KMS-11 (cell line): ENCODE data around the gene DBNDD1.

Source experiments
- H2AFZ ChIP-seq: fragments of 200-600 bp; sonication (generic); 2 replicates; pipeline ENCODE4 v1.6.1; 2016; ENCODE audit warnings: antibody characterized with exemption, mixed run types, low read depth
- H3K27ac ChIP-seq: fragments of 200-600 bp; sonication (generic); 2 replicates; pipeline ENCODE4 v1.6.1; 2016; ENCODE audit warnings: mild to moderate bottlenecking, mixed run types
- H3K27me3 ChIP-seq: fragments of 200-600 bp; sonication (generic); 2 replicates; pipeline ENCODE4 v1.6.1; 2017; ENCODE audit warnings: mild to moderate bottlenecking, low read depth, mixed run types, moderate library complexity; ENCODE audit not compliant: insufficient read depth
- H3K36me3 ChIP-seq: fragments of 200-600 bp; sonication (generic); 2 replicates; pipeline ENCODE4 v1.6.1; 2017; ENCODE audit warnings: mild to moderate bottlenecking, mixed run types; ENCODE audit not compliant: insufficient read depth
- H3K4me1 ChIP-seq: fragments of 200-600 bp; sonication (generic); 2 replicates; pipeline ENCODE4 v1.6.1; 2016; ENCODE audit warnings: mild to moderate bottlenecking, low read depth, mixed run types; ENCODE audit not compliant: poor library complexity, severe bottlenecking
- H3K4me2 ChIP-seq: fragments of 200-600 bp; sonication (generic); 2 replicates; pipeline ENCODE4 v1.7.0; 2016; ENCODE audit warnings: mild to moderate bottlenecking, mixed run types
- H3K4me3 ChIP-seq: fragments of 200-600 bp; sonication (generic); IDR thresholded peaks from 2 replicates; pipeline ENCODE4 v1.6.1; 2017; ENCODE audit warnings: low read depth, low read length, mixed read lengths; ENCODE audit not compliant: insufficient read depth
- H3K79me2 ChIP-seq: fragments of 200-600 bp; sonication (generic); 2 replicates; pipeline ENCODE4 v1.6.1; 2016; ENCODE audit warnings: low read depth, mixed run types; ENCODE audit not compliant: insufficient read depth
- H3K9ac ChIP-seq: fragments of 200-600 bp; sonication (generic); 2 replicates; pipeline ENCODE4 v1.6.1; 2016; ENCODE audit warnings: mild to moderate bottlenecking, mixed run types
- H4K20me1 ChIP-seq: fragments of 200-600 bp; sonication (generic); 2 replicates; pipeline ENCODE4 v1.6.1; 2016; ENCODE audit warnings: mild to moderate bottlenecking, mixed run types; ENCODE audit not compliant: insufficient read depth
- TF ChIP-seq, protein P1 (sequence below): fragments of 200-600 bp; sonication (generic); conservative IDR thresholded peaks from 2 replicates; pipeline ENCODE4 v1.6.1; 2017; ENCODE audit warnings: low read depth, mild to moderate bottlenecking, antibody characterized with exemption, low read length, moderate library complexity, mixed read lengths

Gene DBNDD1

GRCh38 chr16:89982318-89982717 lies 36.9 kb downstream of the DBNDD1 start:
- Histone ChIP-seq H4K20me1 (no peaks in the 10 kb centered on the region), H2AFZ (no peak overlapping the region), H3K4me1 (no peaks in the 10 kb centered on the region), H3K4me3 (no peak overlapping the region), H3K27me3 (no peaks in the 10 kb centered on the region), H3K9ac (no peak overlapping the region), H3K27ac (no peak overlapping the region), H3K4me2 (no peak overlapping the region), H3K79me2 (peaks cover 5% of the 10 kb centered on the region), H3K36me3 (peaks cover 9% of the 10 kb centered on the region; the same call in 1 of the 2 replicates)
- TF ChIP-seq, protein P1, sequence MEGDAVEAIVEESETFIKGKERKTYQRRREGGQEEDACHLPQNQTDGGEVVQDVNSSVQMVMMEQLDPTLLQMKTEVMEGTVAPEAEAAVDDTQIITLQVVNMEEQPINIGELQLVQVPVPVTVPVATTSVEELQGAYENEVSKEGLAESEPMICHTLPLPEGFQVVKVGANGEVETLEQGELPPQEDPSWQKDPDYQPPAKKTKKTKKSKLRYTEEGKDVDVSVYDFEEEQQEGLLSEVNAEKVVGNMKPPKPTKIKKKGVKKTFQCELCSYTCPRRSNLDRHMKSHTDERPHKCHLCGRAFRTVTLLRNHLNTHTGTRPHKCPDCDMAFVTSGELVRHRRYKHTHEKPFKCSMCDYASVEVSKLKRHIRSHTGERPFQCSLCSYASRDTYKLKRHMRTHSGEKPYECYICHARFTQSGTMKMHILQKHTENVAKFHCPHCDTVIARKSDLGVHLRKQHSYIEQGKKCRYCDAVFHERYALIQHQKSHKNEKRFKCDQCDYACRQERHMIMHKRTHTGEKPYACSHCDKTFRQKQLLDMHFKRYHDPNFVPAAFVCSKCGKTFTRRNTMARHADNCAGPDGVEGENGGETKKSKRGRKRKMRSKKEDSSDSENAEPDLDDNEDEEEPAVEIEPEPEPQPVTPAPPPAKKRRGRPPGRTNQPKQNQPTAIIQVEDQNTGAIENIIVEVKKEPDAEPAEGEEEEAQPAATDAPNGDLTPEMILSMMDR, result no peak

DNA sequence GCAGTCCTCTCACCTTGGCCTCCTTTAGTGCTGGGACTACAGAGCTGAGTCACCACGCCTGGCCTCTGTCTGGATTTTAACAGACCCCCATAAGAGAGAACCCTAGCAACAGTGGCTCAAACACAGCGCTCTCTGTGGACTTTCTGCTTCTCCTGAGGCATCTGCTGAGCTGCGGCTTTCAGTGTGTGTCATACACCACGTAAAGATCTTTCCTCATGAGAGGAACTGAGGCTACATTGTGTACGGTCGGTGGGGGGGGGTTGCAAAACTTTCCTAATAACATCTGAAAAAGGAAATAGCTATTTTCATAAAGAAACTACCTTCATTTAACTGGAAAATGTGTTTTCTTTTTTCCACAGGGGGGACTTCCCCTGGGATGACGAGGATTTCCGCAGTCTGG lies 37.8 kb downstream of the DBNDD1 start:
- no peaks in the 10 kb centered on the region for H4K20me1 ChIP-seq
- no peak overlapping the region for H2AFZ ChIP-seq
- H3K79me2 ChIP-seq, result peaks cover 14% of the 10 kb centered on the region
- H3K4me2 ChIP-seq, result no peak overlapping the region
- no peak overlapping the region for H3K4me3 ChIP-seq
- H3K27ac ChIP-seq, result no peak overlapping the region
- H3K9ac ChIP-seq, result no peak overlapping the region
- no peaks in the 10 kb centered on the region for H3K27me3 ChIP-seq
- TF ChIP-seq, protein P1, result no peak
- H3K36me3 ChIP-seq, result peaks cover 9% of the 10 kb centered on the region; the same call in 1 of the 2 replicates
- H3K4me1 ChIP-seq, result no peaks in the 10 kb centered on the region

- Histone ChIP-seq H3K27ac (no peak overlapping the region), H3K79me2 (peaks cover 51% of the 10 kb centered on the region), H3K27me3 (no peaks in the 10 kb centered on the region), H3K36me3 (no peaks in the 10 kb centered on the region), H3K4me1 (peaks cover 15% of the 10 kb centered on the region), H3K4me3 (no peak overlapping the region), H3K9ac (no peak overlapping the region), H4K20me1 (no peaks in the 10 kb centered on the region), H3K4me2 (no peak overlapping the region), H2AFZ (no peak overlapping the region)
- TF ChIP-seq, protein P1, result no peak
Observed at GRCh38 chr16:89974870-89975269, 44.4 kb downstream of the DBNDD1 start.

DNA sequence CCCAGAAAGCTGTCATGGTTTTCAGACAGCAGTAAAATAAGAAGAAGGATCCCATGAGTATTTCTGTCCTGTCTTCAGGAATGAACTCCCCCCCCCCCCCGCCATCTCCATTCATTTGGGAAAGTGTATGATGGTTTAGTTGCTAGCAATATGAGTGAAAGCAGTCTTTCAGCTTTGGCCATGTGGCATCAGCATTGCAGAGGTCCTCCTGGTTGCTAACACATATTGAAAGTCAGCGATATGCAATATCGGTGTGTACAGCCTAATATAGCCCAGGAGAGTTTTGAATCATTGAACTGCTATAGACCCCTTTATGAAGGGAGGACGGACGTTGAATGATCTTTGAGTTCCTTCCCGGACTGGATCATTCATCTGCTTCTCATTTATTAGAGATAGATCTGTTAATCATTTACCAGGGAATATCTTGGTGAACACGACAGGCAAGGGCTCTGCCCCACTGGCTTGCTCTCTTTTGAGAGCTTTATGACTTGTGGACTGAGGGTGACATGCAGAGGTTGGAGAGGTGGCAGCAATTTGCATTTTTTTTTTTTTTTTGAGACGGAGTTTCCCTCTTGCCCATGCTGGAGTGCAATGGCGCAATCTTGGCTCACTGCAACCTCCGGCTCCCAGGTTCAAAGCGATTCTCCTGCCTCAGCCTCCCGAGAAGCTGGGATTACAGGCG lies 45.5 kb downstream of the DBNDD1 start:
- H3K79me2 ChIP-seq, result peaks cover 51% of the 10 kb centered on the region
- no peak overlapping the region for H2AFZ ChIP-seq
- peaks cover 15% of the 10 kb centered on the region for H3K4me1 ChIP-seq
- H4K20me1 ChIP-seq, result no peaks in the 10 kb centered on the region
- no peaks in the 10 kb centered on the region for H3K27me3 ChIP-seq
- no peak overlapping the region for H3K27ac ChIP-seq
- H3K4me2 ChIP-seq, result peak overlapping the region; percentile 98
- no peak overlapping the region for H3K4me3 ChIP-seq
- H3K9ac ChIP-seq, result no peak overlapping the region; the same call in 1 of the 2 replicates
- H3K36me3 ChIP-seq, result no peaks in the 10 kb centered on the region
- TF ChIP-seq, protein P1, result no peak
